ENCODE results near the gene PLEKHA5.

- no peak for TF ChIP-seq CTCF (IDR thresholded peaks at IDR 0.05)
- no peak for TF ChIP-seq POLR2A (IDR thresholded peaks at IDR 0.05)
These were observed 14.2 kb upstream of the PLEKHA5 start for GRCh38 chr12:19115285-19115684.

Measured in Peyer's patch (tissue), 4 donors.